GM19452 (cell line): ENCODE data around the gene HLA-A.
A peak's percentile ranks its signal among the peaks of the same experiment; 100 is the strongest.
"Not testable (repeated sequence)": the region's sequence is repeated elsewhere in the genome, so short reads cannot be mapped to it uniquely, and the experiment has no call there.

Source experiments
- ATAC-seq: cut with Tn5 transposase; IDR thresholded peaks from one replicate; pipeline ENCODE4 v1.9.1; 2021; ENCODE audit not compliant: unreplicated experiment

HLA-A gene

GRCh38 chr6:29959467-29959866 is 17.1 kb downstream of the HLA-A start:
- ATAC-seq, result no peak

GRCh38 chr6:29961966-29962365 is 19.6 kb downstream of the HLA-A start:
- no peak for ATAC-seq

GRCh38 chr6:29963697-29964096 is 21.4 kb downstream of the HLA-A start:
- not testable (repeated sequence) for ATAC-seq

- ATAC-seq, result no peak
Observed at GRCh38 chr6:29964518-29964886, 22.2 kb downstream of the HLA-A start.

GRCh38 chr6:29964887-29965562 is 22.7 kb downstream of the HLA-A start:
- ATAC-seq, result peak; percentile 96

GRCh38 chr6:29965563-29965872 is 23.2 kb downstream of the HLA-A start:
- no peak for ATAC-seq

- ATAC-seq, result no peak
Observed at GRCh38 chr6:29965873-29966601, 23.7 kb downstream of the HLA-A start.

GRCh38 chr6:29967379-29968010 is 25.2 kb downstream of the HLA-A start:
- ATAC-seq, result no peak

GRCh38 chr6:29968130-29968529 is 25.8 kb downstream of the HLA-A start:
- no peak for ATAC-seq

- no peak for ATAC-seq
Observed at GRCh38 chr6:29968905-29969304, 26.6 kb downstream of the HLA-A start.

- ATAC-seq, result no peak
Observed at GRCh38 chr6:29970711-29971110, 28.4 kb downstream of the HLA-A start.

GRCh38 chr6:29974901-29975560 is 32.7 kb downstream of the HLA-A start:
- ATAC-seq, result no peak

- no peak for ATAC-seq
Observed at GRCh38 chr6:29975561-29975907, 33.2 kb downstream of the HLA-A start.

GRCh38 chr6:29976253-29976587 is 33.9 kb downstream of the HLA-A start:
- no peak for ATAC-seq

- no peak for ATAC-seq
Observed at GRCh38 chr6:29976588-29977424, 34.5 kb downstream of the HLA-A start.

- ATAC-seq, result no peak
Observed at GRCh38 chr6:29977425-29977727, 35.0 kb downstream of the HLA-A start.

- not testable (repeated sequence) for ATAC-seq
Observed at GRCh38 chr6:29980013-29980412, 37.7 kb downstream of the HLA-A start.

GRCh38 chr6:29980511-29980910 is 38.2 kb downstream of the HLA-A start:
- no peak for ATAC-seq

- ATAC-seq, result no peak
Observed at GRCh38 chr6:29981211-29981812, 39.0 kb downstream of the HLA-A start.

GRCh38 chr6:29982097-29982496 is 39.8 kb downstream of the HLA-A start:
- ATAC-seq, result no peak

GRCh38 chr6:29984232-29984631 is 41.9 kb downstream of the HLA-A start:
- ATAC-seq, result no peak
